ENCODE results near the gene COX4I1. TPM values are rescaled to one million over a fixed set of nuclear protein-coding genes. Genes with fewer than 3 reads are reported as not detected.

Gene COX4I1
- total RNA-seq, 1 experiment from 2014 or later = 506 TPM

DNA sequence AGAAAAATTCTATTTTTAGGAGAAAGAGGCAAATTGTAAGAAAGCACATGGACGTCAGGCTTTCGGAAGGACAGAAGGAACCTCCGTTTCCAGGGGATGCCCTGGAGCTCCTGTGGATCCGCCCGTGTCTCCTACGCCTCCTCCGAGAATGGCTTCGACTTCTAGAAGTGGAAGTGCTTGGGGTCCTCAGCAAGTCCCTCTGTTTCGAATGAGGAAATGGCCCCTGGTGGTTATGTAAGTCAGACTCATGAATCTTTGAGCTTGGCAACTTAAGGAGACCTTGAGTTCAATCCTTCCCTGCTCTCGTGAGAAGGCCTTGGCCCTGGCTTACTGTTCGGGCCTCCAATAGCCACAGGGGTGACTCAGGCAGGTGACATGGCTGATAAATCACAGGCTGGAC, 38.9 kb downstream of the COX4I1 start:
- Mint-ChIP-seq H3K9me3 (peaks cover 2 to 12% of the 10 kb centered on the region in 2 experiments), H3K4me3 (no peak overlapping the region), H3K4me1 (no peaks in the 10 kb centered on the region), H3K27me3 (ENCODE audit: low read depth) (peaks cover 31% of the 10 kb centered on the region), H3K36me3 (ENCODE audit: insufficient read depth in 1 of 3, low read depth in 3 of 3) (peaks cover 2 to 6% (median 2%) of the 10 kb centered on the region in 3 experiments; a peak in 4 of 7 replicates), H3K27ac (no peak overlapping the region)
- H2BK12ac ChIP-seq (ENCODE audit: insufficient read length, low read depth, low read length) = no peak overlapping the region
- no peak overlapping the region for H4K5ac ChIP-seq (ENCODE audit: insufficient read length, low read depth, low read length)
- no peak overlapping the region for H3T11ph ChIP-seq (ENCODE audit: low read length)
- no peaks in the 10 kb centered on the region for H4K20me1 ChIP-seq (ENCODE audit: control insufficient read depth, insufficient read depth, insufficient read length)
- no peak for TF ChIP-seq CTCF (conservative IDR thresholded peaks at IDR 0.05)
- no peak overlapping the region for H2AK5ac ChIP-seq (ENCODE audit: insufficient read length, low read length)
- H3K27me3 ChIP-seq (ENCODE audit: insufficient read depth, low read length) = no peaks in the 10 kb centered on the region; the same call in 1 of the 2 replicates
- no peak overlapping the region; the same call in 1 of the 2 replicates for H3K14ac ChIP-seq (ENCODE audit: insufficient read depth, low read length)
- H3K4me1 ChIP-seq (ENCODE audit: insufficient read depth, low read length) = no peaks in the 10 kb centered on the region
- H2BK15ac ChIP-seq (ENCODE audit: low read depth, low read length) = no peak overlapping the region
- no peak overlapping the region for H3K23ac ChIP-seq (ENCODE audit: insufficient read length, low read depth, low read length)
- no peaks in the 10 kb centered on the region for H3K79me1 ChIP-seq (ENCODE audit: insufficient read depth, low read depth, low read length, poor library complexity, severe bottlenecking)
- no peak overlapping the region for H3K18ac ChIP-seq (ENCODE audit: insufficient read length, low read depth, low read length)
- H2AFZ ChIP-seq (ENCODE audit: low read length) = no peak overlapping the region
- no peak overlapping the region for H3K4ac ChIP-seq (ENCODE audit: low read depth, low read length)
- H2BK120ac ChIP-seq (ENCODE audit: low read depth, low read length, poor library complexity, severe bottlenecking) = no peak overlapping the region
- no peaks in the 10 kb centered on the region for H3K9me3 ChIP-seq (ENCODE audit: control insufficient read depth, low read depth, low read length)
- no CpG with 5 or more reads among the region's 11 CpGs for WGBS (ENCODE audit: extremely low coverage, insufficient read length, low lambda C conversion rate)
- H3K79me2 ChIP-seq (ENCODE audit: insufficient read depth, low read length) = no peaks in the 10 kb centered on the region
- no peak overlapping the region for H4K91ac ChIP-seq (ENCODE audit: insufficient read length, low read depth, low read length)
- H2BK5ac ChIP-seq (ENCODE audit: insufficient read length, low read length) = no peak overlapping the region
- H3K9ac ChIP-seq (ENCODE audit: extremely low read depth, insufficient read length, low read length) = no peak overlapping the region
- H4K8ac ChIP-seq (replicated peaks; ENCODE audit: insufficient read length, low read depth, low read length) = no peak overlapping the region
- no peak overlapping the region for H3K27ac ChIP-seq (ENCODE audit: insufficient read length, low read depth, low read length)
- DNase-seq = no peak
- no peak overlapping the region for H3K4me2 ChIP-seq (ENCODE audit: insufficient read depth, insufficient read length, low read length)
- no peak overlapping the region for H3K56ac ChIP-seq (ENCODE audit: insufficient read length, low read depth, low read length)
- H2BK20ac ChIP-seq (ENCODE audit: low read depth, low read length, poor library complexity, severe bottlenecking) = no peak overlapping the region
- H3K23me2 ChIP-seq (ENCODE audit: insufficient read length, low read depth, low read length, poor library complexity, severe bottlenecking) = no peaks in the 10 kb centered on the region

Measured in H9 (cell line).